GM12864 (cell line): ENCODE data around the gene RIMBP2.

Source experiments
- DNase-seq: peaks from one replicate; pipeline ENCODE4 v3.0.0-alpha.2; 2011; ENCODE audit warnings: low read depth
- H3K4me3 ChIP-seq: 2 replicates; pipeline ENCODE4 v1.5.1; 2011; ENCODE audit warnings: mild to moderate bottlenecking, low read depth, low read length, control low read depth
- CTCF ChIP-seq: IDR thresholded peaks from 2 replicates; pipeline ENCODE4 v1.5.1; 2011; ENCODE audit warnings: low read depth, mild to moderate bottlenecking, moderate library complexity, low read length, control low read depth, inconsistent platforms; ENCODE audit errors: missing control alignments

The RIMBP2 gene

GRCh38 chr12:130633771-130634170 is 82.3 kb downstream of the RIMBP2 start:
- no peak for TF ChIP-seq CTCF
- DNase-seq = no peak
- H3K4me3 ChIP-seq = no peak overlapping the region

- H3K4me3 ChIP-seq = no peak overlapping the region
- no peak for DNase-seq
Measured at GRCh38 chr12:130632642-130633041, 83.5 kb downstream of the RIMBP2 start.

GRCh38 chr12:130628304-130628703 is 87.8 kb downstream of the RIMBP2 start:
- no peak for TF ChIP-seq CTCF
- H3K4me3 ChIP-seq = no peak overlapping the region
- DNase-seq = no peak

More at GRCh38 chr12:130632642-130633041, 83.5 kb downstream of the RIMBP2 start:
- no peak for TF ChIP-seq CTCF

DNA sequence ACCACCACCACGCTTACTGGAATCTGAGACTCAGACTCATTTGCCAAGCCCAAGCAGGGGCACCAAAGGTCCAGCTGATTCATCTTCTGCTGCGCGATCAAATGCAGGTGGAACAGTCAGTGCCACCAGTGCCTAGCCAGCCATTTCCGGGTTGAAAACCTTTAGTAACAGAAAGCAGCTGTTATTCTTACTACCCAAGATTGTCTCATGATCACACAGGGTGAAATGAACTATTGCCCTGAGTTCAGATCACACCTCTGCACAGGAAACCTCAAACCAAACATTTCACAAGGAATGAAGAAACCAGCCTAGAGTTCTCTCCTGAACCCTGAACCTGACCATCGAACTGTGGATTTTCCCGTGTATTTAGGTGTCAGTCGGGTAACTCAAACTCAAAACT is 88.9 kb downstream of the RIMBP2 start:
- DNase-seq = no peak
- no peak for TF ChIP-seq CTCF
- H3K4me3 ChIP-seq = no peak overlapping the region

DNA sequence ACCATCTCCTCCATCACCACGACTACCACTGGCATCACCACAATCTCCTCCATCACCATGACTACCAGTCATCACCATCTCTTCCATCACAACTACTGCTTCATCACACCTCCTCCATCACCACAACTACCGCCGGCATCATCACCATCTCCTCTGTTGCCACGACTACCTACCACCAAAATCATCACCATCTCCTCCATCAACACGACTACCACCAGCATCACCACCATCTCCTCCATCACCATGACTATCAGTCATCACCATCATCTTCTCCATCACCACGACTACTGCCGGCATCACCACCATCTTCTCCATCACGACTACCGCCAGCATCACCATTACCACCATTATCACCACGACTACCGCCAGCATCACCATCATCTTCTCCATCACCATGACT is 89.5 kb downstream of the RIMBP2 start:
- no peak for DNase-seq
- no peak overlapping the region for H3K4me3 ChIP-seq
- TF ChIP-seq CTCF = no peak

- no peak overlapping the region for H3K4me3 ChIP-seq
- DNase-seq = no peak
- TF ChIP-seq CTCF = no peak
Measured at GRCh38 chr12:130625201-130625600, 90.9 kb downstream of the RIMBP2 start.

- no peak for TF ChIP-seq CTCF
- H3K4me3 ChIP-seq = no peak overlapping the region
- no peak for DNase-seq
Measured at GRCh38 chr12:130622803-130623202, 93.3 kb downstream of the RIMBP2 start.
